Activated T-cell treated with anti-CD3 and anti-CD28 coated beads, Interleukin-2, amount 50 U/mL, for 72 hours (primary cell): ENCODE data around the gene NFASC. TPM values are rescaled to one million over a fixed set of nuclear protein-coding genes. Genes with fewer than 3 reads are reported as not detected.
A peak's percentile ranks its signal among the peaks of the same experiment; 100 is the strongest.

Source experiments
- ATAC-seq, 2 donors: fragments of 150-1000 bp; cut with Tn5 transposase; replicated peaks in 1 of 2; 2 replicates each; pipeline ENCODE4 v1.10.0; 2021; ENCODE audit warnings: moderate library complexity in 2 of 2, mild to moderate bottlenecking in 1 of 2
- DNase-seq, 2 donors: peaks; one replicate each; pipeline ENCODE4 v3.0.0; 2021 to 2022; ENCODE audit warnings: mixed read lengths in 1 of 2
- H3K27ac Mint-ChIP-seq: one replicate; pipeline ENCODE4 v1.8.0; 2022; ENCODE audit warnings: mild to moderate bottlenecking, moderate library complexity, mixed read lengths
- H3K27me3 Mint-ChIP-seq: one replicate; pipeline ENCODE4 v1.8.0; 2022; ENCODE audit warnings: low read depth, mixed read lengths
- H3K36me3 Mint-ChIP-seq, 2 donors: one replicate each; pipeline ENCODE4 v1.8.0; 2022; ENCODE audit warnings: mixed read lengths in 2 of 2, mild to moderate bottlenecking in 1 of 2; ENCODE audit not compliant: insufficient read depth in 2 of 2
- H3K4me1 Mint-ChIP-seq: one replicate; pipeline ENCODE4 v1.8.0; 2022; ENCODE audit warnings: low read depth, mixed read lengths
- H3K4me3 Mint-ChIP-seq, 2 donors: one replicate each; pipeline ENCODE4 v1.8.0; 2022; ENCODE audit warnings: mild to moderate bottlenecking in 2 of 2, mixed read lengths in 2 of 2, moderate library complexity in 2 of 2
- H3K9me3 Mint-ChIP-seq, 2 donors: one replicate each; pipeline ENCODE4 v1.8.0; 2022; ENCODE audit warnings: mixed read lengths in 2 of 2
- total RNA-seq, 2 donors: library from RNA; stranded (reverse); gene quantifications; one replicate each; pipeline ENCODE4 v1.2.3, GENCODE V29; 2022

Gene NFASC
- total RNA-seq, 2 donors from 2014 or later = 0.23 to 0.38 TPM

- DNase-seq (no peak), ATAC-seq (no peak)
- H3K4me1 Mint-ChIP-seq = no peaks in the 10 kb centered on the region
- no peaks in the 10 kb centered on the region for H3K9me3 Mint-ChIP-seq
- no peaks in the 10 kb centered on the region for H3K36me3 Mint-ChIP-seq
- H3K27me3 Mint-ChIP-seq = peaks cover 18% of the 10 kb centered on the region
- no peak overlapping the region for H3K27ac Mint-ChIP-seq
- H3K4me3 Mint-ChIP-seq = no peak overlapping the region
Observed at GRCh38 chr1:204882479-204882878, 11.8 kb downstream of the NFASC start.

GRCh38 chr1:204883405-204883804, 12.7 kb downstream of the NFASC start:
- H3K36me3 Mint-ChIP-seq = no peaks in the 10 kb centered on the region
- no peak overlapping the region for H3K27ac Mint-ChIP-seq
- no peak overlapping the region for H3K4me3 Mint-ChIP-seq
- peaks cover 9% of the 10 kb centered on the region for H3K27me3 Mint-ChIP-seq
- no peak for ATAC-seq
- no peak for DNase-seq
- H3K4me1 Mint-ChIP-seq = no peaks in the 10 kb centered on the region
- H3K9me3 Mint-ChIP-seq = no peaks in the 10 kb centered on the region

GRCh38 chr1:204885288-204885711, 14.6 kb downstream of the NFASC start:
- DNase-seq (no peak), ATAC-seq (no peak)
- Mint-ChIP-seq H3K36me3 (no peaks in the 10 kb centered on the region), H3K4me1 (peaks cover 5% of the 10 kb centered on the region), H3K27ac (no peak overlapping the region), H3K27me3 (peaks cover 14% of the 10 kb centered on the region), H3K4me3 (no peak overlapping the region), H3K9me3 (no peaks in the 10 kb centered on the region)

GRCh38 chr1:204885790-204886189, 15.1 kb downstream of the NFASC start:
- no peaks in the 10 kb centered on the region for H3K9me3 Mint-ChIP-seq
- peaks cover 5% of the 10 kb centered on the region for H3K4me1 Mint-ChIP-seq
- H3K36me3 Mint-ChIP-seq = no peaks in the 10 kb centered on the region
- no peak for DNase-seq
- no peak overlapping the region for H3K4me3 Mint-ChIP-seq
- no peak for ATAC-seq
- peaks cover 14% of the 10 kb centered on the region for H3K27me3 Mint-ChIP-seq
- no peak overlapping the region for H3K27ac Mint-ChIP-seq

DNA sequence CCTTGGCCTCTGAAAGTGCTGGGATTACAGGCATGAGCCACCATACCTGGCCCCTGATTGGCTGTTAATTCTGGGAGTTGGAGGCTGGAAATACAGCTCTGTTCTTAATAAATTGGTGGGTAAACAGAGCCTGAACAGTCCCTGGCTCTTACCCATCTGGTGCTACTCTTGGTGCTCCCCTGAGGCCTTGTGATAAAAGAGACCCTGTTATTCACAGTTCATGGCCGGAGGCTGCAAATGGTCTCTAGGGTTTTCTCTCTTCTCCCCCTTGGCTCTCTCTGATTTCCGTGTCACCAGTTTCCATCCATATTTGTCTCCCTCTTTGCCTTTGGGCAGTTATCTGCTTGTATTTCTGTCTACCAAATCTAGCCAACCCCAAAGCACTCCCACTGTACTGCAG, 17.2 kb downstream of the NFASC start:
- no peak for DNase-seq
- Mint-ChIP-seq H3K4me1 (peaks cover 5% of the 10 kb centered on the region), H3K4me3 (no peak overlapping the region), H3K27me3 (peaks cover 26% of the 10 kb centered on the region), H3K27ac (no peak overlapping the region), H3K36me3 (no peaks in the 10 kb centered on the region), H3K9me3 (no peaks in the 10 kb centered on the region)
- ATAC-seq = no peak

- no peak for ATAC-seq
- peaks cover 5% of the 10 kb centered on the region for H3K4me1 Mint-ChIP-seq
- no peak for DNase-seq
- H3K36me3 Mint-ChIP-seq = no peaks in the 10 kb centered on the region
- H3K27ac Mint-ChIP-seq = no peak overlapping the region
- no peaks in the 10 kb centered on the region for H3K9me3 Mint-ChIP-seq
- H3K27me3 Mint-ChIP-seq = peaks cover 26% of the 10 kb centered on the region
- H3K4me3 Mint-ChIP-seq = no peak overlapping the region
Observed at GRCh38 chr1:204888294-204888693, 17.6 kb downstream of the NFASC start.

- peaks cover 5% of the 10 kb centered on the region for H3K4me1 Mint-ChIP-seq
- no peak overlapping the region for H3K4me3 Mint-ChIP-seq
- DNase-seq (no peak), ATAC-seq (peak; percentile 28 to 45)
- no peaks in the 10 kb centered on the region for H3K9me3 Mint-ChIP-seq
- peaks cover 27% of the 10 kb centered on the region for H3K27me3 Mint-ChIP-seq
- H3K36me3 Mint-ChIP-seq = no peaks in the 10 kb centered on the region
- no peak overlapping the region for H3K27ac Mint-ChIP-seq
Observed at GRCh38 chr1:204889681-204890383, 19.2 kb downstream of the NFASC start.

GRCh38 chr1:204891860-204892259, 21.2 kb downstream of the NFASC start:
- ATAC-seq (no peak), DNase-seq (no peak)
- Mint-ChIP-seq H3K36me3 (no peaks in the 10 kb centered on the region), H3K4me1 (peaks cover 5% of the 10 kb centered on the region), H3K4me3 (no peak overlapping the region), H3K27ac (no peak overlapping the region), H3K27me3 (peaks cover 43% of the 10 kb centered on the region), H3K9me3 (no peaks in the 10 kb centered on the region)

- ATAC-seq = no peak
- H3K27ac Mint-ChIP-seq = no peak overlapping the region
- no peak overlapping the region for H3K4me3 Mint-ChIP-seq
- peaks cover 5% of the 10 kb centered on the region for H3K4me1 Mint-ChIP-seq
- no peaks in the 10 kb centered on the region for H3K36me3 Mint-ChIP-seq
- peaks cover 52% of the 10 kb centered on the region for H3K27me3 Mint-ChIP-seq
- no peaks in the 10 kb centered on the region for H3K9me3 Mint-ChIP-seq
- DNase-seq = no peak
Observed at GRCh38 chr1:204894031-204894430, 23.4 kb downstream of the NFASC start.

GRCh38 chr1:204894606-204895005, 23.9 kb downstream of the NFASC start:
- H3K27ac Mint-ChIP-seq = no peak overlapping the region
- H3K36me3 Mint-ChIP-seq = no peaks in the 10 kb centered on the region
- ATAC-seq = no peak
- peaks cover 5% of the 10 kb centered on the region for H3K4me1 Mint-ChIP-seq
- H3K4me3 Mint-ChIP-seq = no peak overlapping the region
- no peaks in the 10 kb centered on the region for H3K9me3 Mint-ChIP-seq
- DNase-seq = no peak
- H3K27me3 Mint-ChIP-seq = peaks cover 51% of the 10 kb centered on the region

DNA sequence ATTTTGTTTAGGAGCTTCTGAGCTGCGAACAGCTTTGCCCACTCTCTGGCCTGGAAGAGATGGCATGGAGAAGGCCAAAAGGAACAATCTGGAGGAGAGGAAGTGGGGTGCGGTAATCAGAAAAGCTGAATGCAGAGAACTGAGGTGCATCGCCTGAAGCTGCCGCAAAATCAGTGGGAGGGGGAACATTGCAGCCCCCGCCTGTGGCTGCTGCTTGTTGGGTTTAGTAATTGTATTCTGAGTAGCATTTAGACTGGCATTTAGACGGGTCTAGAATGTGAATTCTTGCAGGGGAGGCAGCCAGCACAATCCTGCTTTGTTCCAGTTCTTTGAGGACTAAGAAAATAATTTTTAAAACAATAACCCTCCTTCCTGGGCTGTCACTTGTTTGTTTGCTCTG, 25.4 kb downstream of the NFASC start:
- Mint-ChIP-seq H3K27me3 (peaks cover 54% of the 10 kb centered on the region), H3K27ac (no peak overlapping the region), H3K4me1 (no peaks in the 10 kb centered on the region), H3K4me3 (no peak overlapping the region), H3K9me3 (no peaks in the 10 kb centered on the region), H3K36me3 (no peaks in the 10 kb centered on the region)
- ATAC-seq (no peak), DNase-seq (no peak)

DNA sequence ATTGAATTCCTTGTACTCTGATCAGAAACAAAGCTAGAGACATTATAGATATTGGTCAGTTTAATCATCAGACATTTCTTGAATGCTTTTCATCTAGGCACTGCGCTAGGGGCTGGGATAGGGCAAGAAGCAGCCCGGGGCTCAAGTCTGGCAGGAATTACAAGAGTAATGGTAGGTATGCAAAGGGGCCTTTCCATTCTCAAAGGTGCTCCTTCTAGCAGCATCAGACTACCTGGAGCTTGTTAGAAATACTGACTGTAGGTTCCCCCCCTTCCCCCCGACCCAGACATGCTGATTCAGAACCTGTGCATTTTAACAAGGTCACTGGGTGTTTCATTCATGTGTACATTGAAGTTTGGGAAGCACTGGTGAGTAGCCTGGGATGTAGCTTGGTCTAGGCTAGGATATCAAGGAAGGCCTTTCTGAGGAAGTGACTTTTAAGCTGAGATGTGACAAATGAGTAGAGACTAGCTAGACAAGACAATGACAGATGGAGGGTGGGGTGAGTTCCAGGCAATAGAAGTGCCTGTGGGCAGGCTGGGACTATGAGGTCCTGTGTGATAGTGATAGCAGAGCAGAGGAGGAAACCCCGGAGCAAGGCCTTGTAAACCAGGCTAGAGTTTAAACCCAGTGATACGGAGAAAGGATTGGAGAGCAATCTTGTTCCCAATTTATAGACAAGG, 26.3 kb downstream of the NFASC start:
- H3K27ac Mint-ChIP-seq = no peak overlapping the region
- DNase-seq = no peak
- H3K36me3 Mint-ChIP-seq = no peaks in the 10 kb centered on the region
- no peaks in the 10 kb centered on the region for H3K4me1 Mint-ChIP-seq
- H3K4me3 Mint-ChIP-seq = no peak overlapping the region
- ATAC-seq = no peak
- peaks cover 52% of the 10 kb centered on the region for H3K27me3 Mint-ChIP-seq
- H3K9me3 Mint-ChIP-seq = no peaks in the 10 kb centered on the region

- H3K36me3 Mint-ChIP-seq = no peaks in the 10 kb centered on the region
- no peaks in the 10 kb centered on the region for H3K9me3 Mint-ChIP-seq
- H3K4me1 Mint-ChIP-seq = no peaks in the 10 kb centered on the region
- H3K27me3 Mint-ChIP-seq = peaks cover 46% of the 10 kb centered on the region
- no peak for DNase-seq
- ATAC-seq = no peak
- H3K4me3 Mint-ChIP-seq = no peak overlapping the region
- H3K27ac Mint-ChIP-seq = no peak overlapping the region
Observed at GRCh38 chr1:204900721-204901120, 30.1 kb downstream of the NFASC start.

DNA sequence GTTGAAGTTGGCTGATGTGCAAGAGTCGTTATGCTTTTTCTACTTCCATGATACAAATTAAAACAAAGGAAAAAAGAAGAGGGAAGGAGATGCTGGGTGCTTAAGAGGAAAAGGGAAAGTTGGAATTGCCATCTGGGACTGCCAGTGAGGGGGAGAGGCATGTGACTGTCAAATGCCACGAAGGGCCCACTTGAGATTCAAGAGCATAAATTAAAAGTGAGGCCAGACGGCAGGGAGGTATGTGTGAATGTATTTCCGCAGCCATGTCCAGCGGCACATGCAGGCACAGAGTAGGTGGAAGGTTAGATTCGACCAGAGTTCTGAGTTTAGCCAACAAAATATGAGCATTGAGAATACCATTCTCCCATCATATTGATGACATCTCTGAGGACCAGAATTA, 32.0 kb downstream of the NFASC start:
- Mint-ChIP-seq H3K4me1 (no peaks in the 10 kb centered on the region), H3K4me3 (no peak overlapping the region), H3K9me3 (no peaks in the 10 kb centered on the region), H3K27me3 (peaks cover 38% of the 10 kb centered on the region), H3K27ac (no peak overlapping the region), H3K36me3 (no peaks in the 10 kb centered on the region)
- ATAC-seq (no peak), DNase-seq (no peak)
